OCI-M2 (cell line): Measurements from ENCODE around the gene SLCO4A1.

Experiments used
- DNase-seq: peaks from one replicate; lab custom pipeline; 2025; ENCODE audit not compliant: unreplicated experiment; lab: John Stamatoyannopoulos, UW

The SLCO4A1 gene

DNA sequence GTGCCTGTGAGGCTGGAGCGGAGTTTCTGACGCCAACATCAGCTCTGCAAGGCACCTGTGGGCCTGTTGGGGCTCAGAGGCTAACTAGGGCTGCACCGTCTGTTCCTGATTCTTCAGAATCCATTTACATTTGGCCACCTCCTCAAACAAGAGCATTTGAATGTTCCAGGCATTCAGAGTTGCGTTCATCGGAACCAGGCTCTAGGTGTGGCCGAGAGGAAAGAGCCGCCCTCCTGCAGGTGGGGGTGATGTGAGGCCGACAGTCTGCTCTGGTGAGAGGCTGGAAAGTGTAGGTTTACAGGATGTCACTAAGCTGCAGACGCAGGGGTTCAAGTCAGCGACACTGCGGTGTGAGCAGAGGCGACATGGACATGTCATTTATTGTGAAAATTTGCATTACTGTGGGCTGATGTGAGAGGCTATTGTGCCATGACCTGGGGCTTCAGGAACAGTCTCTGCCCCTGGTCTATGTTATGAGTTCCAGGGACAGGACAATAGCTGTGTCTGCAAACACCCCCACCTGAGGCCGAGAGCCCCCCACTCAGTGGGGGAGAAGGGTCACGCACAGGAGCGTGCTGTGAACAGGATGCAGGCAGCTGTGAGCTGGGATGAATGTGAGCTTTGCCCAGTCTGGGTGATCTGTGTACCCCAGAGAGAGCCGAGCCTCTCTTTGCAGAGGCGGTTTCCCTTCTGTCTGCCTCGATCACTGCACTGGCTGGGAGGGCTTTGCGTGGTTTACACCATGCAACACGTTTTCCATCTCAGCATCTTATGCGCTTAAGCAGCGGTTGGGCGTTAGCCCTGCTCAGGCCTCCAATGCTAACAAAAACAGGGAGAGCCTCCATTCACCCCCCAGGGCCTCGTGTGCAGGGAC lies 21.1 kb downstream of the SLCO4A1 start:
- DNase-seq: no peak

DNA sequence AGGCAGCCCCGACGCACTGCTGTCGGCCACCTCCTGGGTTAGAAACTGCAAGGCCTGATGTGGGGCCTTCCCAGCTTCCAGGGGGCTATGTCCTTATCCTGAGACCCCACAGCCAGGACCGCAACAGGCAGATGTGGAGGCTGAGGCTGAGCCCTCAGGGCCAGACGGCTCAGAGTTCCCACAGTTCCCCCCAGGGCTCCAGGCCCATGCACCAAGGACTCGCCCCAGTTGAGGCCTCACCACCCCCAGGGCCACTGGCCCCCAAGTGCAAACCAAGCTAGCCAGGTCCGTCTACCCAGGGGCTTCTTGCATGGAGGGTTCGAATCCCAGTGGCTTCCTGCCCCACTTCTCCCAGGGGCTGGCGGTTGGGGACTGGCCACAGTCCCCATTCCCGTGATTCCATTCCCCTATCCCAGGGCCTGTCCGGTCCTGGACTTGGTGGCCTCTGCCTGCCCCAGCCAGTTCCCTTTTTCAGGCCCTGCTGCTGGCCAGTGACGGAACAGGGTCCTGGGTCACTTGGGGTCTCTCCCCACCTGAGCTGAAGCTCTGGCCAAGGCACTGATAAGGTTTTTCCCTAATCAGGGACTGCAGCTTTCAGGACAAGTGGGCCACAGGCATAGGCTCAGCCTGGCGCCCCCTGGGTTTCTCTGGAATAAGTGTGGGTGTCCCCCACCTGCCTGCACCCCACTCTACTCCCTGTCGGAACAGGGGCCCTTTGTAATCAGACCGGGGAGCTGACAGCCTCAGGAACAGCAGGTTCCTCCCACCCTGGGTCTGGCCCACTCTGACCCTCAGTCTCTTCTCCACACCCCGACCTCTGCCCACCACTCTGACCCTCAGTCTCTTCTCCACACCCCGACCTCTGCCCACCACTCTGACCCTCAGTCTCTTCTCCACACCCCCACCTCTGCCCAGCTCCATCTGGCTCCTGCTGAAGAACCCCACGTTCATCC lies 22.0 kb downstream of the SLCO4A1 start:
- DNase-seq: no peak

GRCh38 chr20:62665153-62665754 lies 23.0 kb downstream of the SLCO4A1 start:
- DNase-seq: no peak

DNA sequence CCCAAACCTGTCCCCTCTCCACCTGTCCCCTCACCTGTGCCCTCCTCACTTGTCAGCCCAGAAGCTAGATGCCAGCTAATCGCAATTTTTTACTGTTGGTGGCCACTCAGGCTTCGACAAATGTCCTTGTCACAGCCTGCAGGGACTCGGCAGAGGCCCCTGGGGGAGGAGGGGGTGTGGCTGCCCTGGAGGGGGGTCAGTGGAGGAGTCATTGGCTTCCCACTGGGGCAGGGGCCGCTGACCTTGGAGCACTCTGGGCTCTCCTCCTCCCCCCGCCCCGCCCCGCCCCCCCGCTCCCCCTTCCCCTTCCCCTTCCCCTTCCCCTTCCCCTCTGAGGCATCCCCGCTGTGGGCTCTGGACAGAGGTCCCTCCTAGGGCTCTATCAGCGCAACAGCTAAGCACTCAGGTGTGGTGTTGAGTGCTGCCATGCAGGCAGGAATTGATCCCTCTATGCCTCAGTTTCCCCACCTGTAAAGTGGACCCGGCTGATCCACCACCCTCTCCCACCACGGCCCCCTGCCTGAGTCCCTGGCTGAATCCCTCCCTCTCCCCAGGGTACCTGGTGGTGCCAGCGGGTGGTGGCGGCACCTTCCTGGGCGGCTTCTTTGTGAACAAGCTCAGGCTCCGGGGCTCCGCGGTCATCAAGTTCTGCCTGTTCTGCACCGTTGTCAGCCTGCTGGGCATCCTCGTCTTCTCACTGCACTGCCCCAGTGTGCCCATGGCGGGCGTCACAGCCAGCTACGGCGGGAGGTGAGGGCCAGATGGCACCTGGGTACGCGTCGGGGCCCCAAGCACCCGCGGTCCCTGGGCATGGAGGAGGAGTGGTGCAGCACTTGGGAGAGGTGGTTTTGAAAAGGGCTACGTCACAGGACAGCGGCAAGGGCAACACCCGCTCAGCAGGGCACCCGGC lies 23.8 kb downstream of the SLCO4A1 start:
- no peak for DNase-seq

DNA sequence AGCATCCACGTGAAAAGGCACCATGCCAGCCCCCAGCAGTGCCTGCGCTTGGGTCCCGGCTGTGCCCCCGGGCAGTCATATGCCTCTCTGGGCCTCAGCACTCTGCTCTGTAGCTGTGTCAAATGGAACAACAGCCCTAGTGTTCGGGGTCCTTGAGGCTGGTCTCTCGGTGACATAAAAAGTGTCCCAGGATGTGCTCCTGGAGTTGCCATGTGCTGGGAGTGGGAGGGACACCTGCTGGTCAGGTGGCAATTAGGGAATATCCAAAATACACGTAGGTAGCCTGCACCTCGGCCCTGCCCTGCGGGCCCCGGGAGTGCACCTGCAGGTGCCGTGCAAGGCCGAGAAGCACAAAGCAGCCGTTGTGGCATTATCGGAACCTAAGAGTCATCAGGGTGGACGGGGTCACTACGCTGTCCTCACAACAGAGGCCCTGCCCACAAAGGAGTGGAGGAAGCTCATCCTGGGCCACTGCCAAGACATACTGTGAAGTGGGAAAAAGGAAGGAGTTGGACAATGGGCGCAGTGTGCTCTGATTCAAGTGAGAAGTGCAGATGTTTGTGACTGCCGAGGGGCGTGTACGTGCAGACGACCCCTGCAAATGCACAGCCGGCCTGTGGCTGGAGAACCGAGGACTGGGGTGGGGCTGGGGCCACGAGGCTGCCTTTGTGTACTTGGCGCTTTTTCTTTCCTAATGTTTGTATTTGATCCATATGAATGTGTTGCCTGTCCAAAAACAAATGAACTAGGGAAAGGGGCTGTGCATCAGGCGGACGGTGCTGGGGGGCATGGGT lies 24.6 kb downstream of the SLCO4A1 start:
- DNase-seq: no peak

DNA sequence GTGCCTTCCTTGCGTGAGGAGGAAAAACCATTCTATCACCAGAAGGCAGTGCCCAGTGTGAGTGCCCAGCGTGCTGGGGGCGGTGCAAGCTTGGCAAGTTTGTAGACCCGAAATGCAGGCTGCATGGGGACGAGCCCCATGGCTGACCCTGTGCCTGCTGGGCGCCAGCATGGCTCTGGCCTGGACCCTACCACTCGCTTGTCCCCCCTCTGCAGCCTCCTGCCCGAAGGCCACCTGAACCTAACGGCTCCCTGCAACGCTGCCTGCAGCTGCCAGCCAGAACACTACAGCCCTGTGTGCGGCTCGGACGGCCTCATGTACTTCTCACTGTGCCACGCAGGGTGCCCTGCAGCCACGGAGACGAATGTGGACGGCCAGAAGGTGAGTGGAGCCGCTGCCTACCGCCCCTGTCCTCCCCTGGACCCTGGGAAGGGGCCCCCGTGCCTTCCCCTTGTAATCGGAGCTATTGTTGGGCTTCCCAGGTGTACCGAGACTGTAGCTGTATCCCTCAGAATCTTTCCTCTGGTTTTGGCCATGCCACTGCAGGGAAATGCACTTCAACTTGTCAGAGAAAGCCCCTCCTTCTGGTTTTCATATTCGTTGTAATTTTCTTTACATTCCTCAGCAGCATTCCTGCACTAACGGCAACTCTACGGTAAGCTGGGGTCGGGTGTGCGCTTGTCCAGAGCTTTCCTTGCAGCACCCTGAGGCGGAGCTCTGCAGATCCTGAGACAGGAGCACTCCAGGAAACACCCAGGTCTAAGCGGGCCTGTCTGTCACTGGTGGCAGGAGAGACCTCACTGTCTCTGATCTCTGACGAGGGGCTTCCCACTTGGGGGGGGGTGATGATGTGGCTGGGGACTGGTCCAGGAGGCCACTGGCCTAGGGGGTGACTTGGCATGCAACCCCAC lies 25.5 kb downstream of the SLCO4A1 start:
- DNase-seq: no peak

DNA sequence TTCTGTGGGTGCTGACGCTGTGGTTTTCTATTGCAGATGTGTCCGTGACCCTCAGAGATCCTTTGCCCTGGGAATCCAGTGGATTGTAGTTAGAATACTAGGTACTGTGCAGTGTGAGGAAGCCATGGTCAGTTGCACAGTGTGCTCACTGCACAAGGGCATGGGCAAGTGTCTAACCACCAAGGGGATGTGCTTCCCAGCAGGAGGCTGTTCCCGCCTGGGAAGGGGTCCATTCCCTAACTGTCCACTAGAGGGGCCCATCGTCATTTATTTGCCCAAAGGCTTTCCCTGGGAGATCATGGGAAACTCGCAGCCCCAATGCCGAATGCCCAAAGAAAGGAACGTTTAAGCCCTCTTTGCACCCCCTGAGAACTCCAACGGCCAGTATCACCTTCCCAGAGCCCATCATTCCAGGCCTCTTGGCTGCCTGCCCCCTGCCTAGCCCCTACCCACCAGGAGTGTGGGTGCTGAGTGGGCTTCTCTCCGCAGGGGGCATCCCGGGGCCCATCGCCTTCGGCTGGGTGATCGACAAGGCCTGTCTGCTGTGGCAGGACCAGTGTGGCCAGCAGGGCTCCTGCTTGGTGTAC lies 26.2 kb downstream of the SLCO4A1 start:
- peak; percentile 11 for DNase-seq

GRCh38 chr20:62669249-62669648 lies 26.9 kb downstream of the SLCO4A1 start:
- no peak for DNase-seq

DNA sequence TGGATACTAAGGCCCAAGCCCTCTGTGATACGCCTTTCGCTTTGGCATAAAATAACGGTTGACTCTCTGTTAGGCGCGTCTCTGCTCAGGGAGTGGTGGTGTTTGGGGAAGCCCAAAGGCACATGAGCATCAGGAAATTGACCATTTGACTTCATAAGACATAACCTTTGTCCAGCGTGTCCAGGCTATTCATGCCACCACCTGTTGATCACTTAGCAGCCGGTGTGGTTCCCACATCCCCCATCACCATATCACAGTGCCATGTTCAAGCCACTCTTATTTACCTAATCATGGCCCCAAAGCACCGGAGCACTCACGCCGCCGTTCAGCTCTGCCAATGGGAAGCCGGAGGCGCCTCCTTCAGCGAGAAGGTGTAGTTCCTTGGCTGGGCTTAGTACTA lies 27.9 kb downstream of the SLCO4A1 start:
- DNase-seq: no peak

DNA sequence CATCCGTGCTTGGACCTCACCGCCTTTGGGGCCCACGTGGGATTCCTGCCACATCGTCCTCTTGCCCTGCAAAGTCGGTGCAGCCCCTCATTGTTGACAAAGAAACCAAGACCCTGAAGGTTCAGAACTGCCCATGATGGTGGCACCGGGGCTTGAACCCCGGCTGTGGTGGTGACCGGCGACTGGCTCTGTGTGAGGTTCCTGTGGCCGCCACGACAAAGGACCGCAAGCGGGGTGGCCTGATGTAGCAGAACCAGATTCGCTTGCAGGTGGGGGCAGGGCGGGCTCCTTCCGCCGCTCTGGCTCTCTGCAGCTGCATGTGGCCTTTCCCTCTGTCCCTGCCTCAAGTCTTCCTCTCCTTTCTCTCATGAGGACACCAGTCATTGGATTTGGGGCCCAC lies 28.7 kb downstream of the SLCO4A1 start:
- DNase-seq: no peak

- DNase-seq: no peak
These were observed 29.5 kb downstream of the SLCO4A1 start for GRCh38 chr20:62671765-62672164.

DNA sequence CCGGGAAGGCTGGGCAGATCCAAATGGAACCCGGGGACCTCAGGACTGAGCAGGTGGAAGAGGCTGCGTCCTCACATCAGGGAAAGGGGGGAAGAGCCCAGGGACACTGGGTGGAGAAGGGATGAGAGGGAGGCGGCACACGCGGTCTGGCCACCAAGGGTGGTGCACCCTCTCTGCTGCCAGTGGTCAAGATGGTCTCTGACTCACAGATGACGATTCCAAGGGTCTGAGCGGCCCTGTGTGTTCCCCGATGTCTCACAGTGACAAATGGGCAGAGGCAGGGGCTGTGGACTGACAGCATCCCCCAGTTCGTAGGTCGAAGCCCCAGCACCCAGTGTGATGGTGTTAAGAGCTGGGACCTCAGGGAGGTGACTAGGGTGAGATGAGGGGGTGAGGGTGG lies 32.1 kb downstream of the SLCO4A1 start:
- no peak for DNase-seq

- no peak for DNase-seq
These were observed 33.0 kb downstream of the SLCO4A1 start for GRCh38 chr20:62675156-62675876.

- no peak for DNase-seq
These were observed 33.6 kb downstream of the SLCO4A1 start for GRCh38 chr20:62675877-62676260.

DNA sequence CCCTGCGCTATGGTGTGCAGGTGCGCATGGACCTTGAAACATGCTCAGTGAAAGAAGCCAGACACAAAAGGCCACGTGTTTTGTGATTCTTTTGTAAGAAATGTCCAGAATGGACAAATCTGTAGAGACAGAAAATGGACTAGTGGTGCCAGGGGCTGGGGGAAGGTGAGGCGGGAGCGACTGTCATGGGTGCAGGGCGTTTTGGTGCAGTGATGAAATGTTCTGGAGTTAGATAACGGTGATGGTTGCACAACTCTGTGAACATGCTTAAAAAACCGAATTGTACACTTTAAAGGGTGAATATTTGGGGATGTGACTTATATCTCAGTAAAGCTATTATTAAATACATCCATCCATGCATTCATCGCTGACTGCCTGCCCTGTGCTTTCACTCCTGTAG lies 34.7 kb downstream of the SLCO4A1 start:
- no peak for DNase-seq

- no peak for DNase-seq
These were observed 35.4 kb downstream of the SLCO4A1 start for GRCh38 chr20:62677678-62678077.

DNA sequence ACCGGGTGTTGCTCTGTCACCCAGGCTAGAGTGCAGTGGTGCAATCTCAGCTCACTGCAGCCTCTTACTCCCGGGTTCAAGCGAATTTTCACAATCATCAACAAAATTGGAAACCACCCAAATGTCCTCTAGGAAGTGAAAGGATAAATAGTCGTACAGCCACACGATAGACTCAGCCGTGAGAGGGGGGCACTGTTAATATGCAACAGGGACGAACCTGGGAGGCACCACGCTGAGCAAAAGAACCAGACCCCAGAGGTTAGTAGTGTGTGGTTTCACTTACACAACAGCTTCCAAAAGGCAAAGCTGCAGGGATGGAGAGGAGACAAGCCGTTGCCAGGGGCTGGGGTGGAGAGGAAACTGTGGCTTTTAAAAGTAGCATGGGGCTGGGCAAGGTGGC lies 36.2 kb downstream of the SLCO4A1 start:
- DNase-seq: no peak
